ENCODE measurements around the gene GPR15.

The GPR15 gene

DNA sequence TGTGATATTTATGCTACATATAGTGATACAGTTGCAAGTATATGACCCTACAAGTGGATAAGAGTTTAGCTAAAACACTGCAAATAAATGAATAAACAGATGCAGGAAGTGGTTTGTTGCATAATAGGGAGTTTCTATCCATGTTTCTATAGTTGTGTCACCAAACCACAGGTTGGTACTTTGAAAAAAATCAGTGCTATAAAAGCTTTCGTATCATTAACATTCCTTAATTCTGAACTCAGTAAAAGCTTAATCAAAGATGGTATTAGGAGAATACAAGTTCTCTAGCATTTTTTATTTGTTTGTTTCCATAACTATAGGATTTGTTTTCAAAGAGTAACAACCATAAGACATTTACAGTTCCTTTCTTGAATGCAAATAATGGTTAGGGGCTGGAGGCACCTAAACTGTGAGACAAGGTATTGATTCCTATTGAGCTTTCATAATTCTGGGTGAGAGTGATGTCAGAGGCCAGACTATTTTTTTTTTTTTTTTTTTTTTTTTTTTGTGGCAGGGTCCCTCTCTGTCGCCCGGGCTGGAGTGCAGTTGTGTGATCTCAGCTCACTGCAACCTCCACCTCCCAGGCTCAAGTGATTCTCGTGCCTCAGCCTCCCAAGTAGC is 32.0 kb downstream of the GPR15 start:
- TF ChIP-seq, protein P1, sequence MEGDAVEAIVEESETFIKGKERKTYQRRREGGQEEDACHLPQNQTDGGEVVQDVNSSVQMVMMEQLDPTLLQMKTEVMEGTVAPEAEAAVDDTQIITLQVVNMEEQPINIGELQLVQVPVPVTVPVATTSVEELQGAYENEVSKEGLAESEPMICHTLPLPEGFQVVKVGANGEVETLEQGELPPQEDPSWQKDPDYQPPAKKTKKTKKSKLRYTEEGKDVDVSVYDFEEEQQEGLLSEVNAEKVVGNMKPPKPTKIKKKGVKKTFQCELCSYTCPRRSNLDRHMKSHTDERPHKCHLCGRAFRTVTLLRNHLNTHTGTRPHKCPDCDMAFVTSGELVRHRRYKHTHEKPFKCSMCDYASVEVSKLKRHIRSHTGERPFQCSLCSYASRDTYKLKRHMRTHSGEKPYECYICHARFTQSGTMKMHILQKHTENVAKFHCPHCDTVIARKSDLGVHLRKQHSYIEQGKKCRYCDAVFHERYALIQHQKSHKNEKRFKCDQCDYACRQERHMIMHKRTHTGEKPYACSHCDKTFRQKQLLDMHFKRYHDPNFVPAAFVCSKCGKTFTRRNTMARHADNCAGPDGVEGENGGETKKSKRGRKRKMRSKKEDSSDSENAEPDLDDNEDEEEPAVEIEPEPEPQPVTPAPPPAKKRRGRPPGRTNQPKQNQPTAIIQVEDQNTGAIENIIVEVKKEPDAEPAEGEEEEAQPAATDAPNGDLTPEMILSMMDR (IDR thresholded peaks at IDR 0.05; ENCODE audit: control insufficient read depth, extremely low read depth, insufficient read depth): no peak
- H3K4me3 ChIP-seq (ENCODE audit: low read depth, low read length): no peak overlapping the region
- DNase-seq (ENCODE audit: low read depth): no peak

DNA sequence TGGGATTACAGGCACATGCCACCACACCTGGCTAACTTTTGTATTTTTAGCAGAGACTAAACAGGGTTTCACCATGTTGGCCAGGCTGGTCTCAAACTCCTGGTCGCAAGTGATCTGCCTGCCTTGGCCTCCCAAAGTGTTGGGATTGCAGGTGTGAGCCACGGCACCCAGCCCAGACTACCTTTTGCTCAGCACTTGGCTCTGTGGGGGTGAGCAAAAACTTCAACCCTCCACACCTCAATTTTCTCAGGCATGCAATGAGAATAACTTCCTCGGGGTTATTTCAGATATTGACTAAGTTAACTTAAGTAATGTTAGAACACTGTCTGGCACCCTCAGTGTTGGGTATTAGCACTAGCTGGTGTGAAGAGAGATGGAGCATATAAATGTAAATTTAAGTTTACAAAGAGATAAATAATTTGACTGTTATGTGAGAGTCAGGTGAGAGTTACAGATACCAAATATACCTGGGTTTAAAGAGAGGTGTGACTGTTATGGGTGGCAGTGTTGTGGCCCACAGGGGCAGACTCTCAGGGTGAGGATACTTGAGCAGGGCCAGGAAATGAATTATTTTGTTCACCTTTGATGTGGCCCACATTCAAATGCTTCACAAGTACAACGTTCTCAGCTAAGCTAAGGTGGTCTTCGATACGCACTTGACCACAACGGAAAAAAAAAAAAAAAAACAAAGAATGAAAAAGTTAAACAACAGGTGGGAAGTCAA is 32.7 kb downstream of the GPR15 start:
- DNase-seq (ENCODE audit: low read depth): no peak
- no peak overlapping the region for H3K4me3 ChIP-seq (ENCODE audit: low read depth, low read length)
- TF ChIP-seq, protein P1 (IDR thresholded peaks at IDR 0.05; ENCODE audit: control insufficient read depth, extremely low read depth, insufficient read depth): no peak

DNA sequence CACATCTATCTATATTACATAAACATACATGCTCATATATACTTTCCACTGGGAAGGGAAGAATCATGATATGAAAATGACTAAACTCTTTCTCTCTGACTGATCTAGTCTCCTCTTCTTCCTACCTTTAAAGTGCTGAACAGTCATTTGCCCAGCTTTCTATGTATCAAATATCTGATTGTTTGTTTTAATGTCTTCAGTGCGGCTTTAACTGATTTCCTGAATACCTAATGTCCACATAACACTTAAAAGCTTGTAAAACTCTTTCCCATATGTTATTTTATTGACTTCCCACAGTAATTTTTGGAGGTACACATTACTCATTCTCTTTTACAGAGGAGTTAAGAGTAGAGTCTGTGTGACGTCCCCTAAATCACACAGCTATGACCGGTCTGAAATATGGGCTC is 33.5 kb downstream of the GPR15 start:
- H3K4me3 ChIP-seq (ENCODE audit: low read depth, low read length): no peak overlapping the region
- TF ChIP-seq, protein P1 (IDR thresholded peaks at IDR 0.05; ENCODE audit: control insufficient read depth, extremely low read depth, insufficient read depth): no peak
- peak; percentile 53 for DNase-seq (ENCODE audit: low read depth)

DNA sequence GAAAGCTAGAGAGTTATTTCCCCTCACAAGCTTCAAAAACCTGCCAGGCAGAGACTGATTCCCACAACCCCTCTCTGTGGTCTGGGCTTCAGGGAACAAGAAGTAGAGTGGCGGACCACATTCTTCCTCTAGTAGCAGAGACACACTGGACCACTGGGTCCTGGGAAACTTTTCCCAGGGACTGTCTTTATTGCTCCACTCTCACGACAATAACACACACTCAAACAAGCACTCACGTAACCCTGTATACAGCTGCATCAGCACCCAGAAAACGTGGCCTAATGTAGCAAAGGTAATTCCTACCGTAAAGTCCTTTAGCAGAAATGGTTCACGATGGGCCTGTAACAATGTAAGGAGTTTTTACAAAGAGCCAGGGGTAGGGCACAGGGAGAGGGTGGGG is 34.1 kb downstream of the GPR15 start:
- TF ChIP-seq, protein P1 (IDR thresholded peaks at IDR 0.05; ENCODE audit: control insufficient read depth, extremely low read depth, insufficient read depth): no peak
- H3K4me3 ChIP-seq (ENCODE audit: low read depth, low read length): no peak overlapping the region
- no peak for DNase-seq (ENCODE audit: low read depth)

DNA sequence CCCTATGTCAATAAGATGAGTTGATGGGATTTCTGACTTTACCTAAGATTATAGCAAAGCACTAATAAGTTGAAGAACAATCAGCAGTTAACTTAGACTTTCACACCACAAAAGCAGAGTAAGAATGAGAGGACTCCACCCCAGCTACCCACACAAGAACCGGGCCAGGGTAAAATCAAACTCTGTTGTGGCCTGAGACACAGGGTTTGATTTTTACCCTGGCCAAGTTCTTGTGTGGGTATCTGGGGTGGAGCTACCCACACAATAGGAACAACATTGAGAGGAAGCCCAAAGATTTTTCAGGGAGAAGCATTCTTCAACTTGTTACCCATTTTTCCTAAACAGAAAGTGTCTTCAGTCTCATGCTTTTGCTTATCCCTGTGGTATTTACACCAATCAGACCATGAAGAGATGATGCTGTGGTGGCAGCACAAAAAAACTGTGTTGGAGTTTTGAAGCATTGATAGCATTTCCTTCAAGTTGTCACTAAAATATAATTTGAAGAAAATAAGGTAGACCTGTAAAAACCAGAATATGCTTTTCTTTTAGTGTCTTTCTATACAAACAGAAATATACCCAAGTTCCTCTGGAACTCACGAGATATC is 36.0 kb downstream of the GPR15 start:
- TF ChIP-seq, protein P1 (IDR thresholded peaks at IDR 0.05; ENCODE audit: control insufficient read depth, extremely low read depth, insufficient read depth): no peak
- H3K4me3 ChIP-seq (ENCODE audit: low read depth, low read length): no peak overlapping the region

DNA sequence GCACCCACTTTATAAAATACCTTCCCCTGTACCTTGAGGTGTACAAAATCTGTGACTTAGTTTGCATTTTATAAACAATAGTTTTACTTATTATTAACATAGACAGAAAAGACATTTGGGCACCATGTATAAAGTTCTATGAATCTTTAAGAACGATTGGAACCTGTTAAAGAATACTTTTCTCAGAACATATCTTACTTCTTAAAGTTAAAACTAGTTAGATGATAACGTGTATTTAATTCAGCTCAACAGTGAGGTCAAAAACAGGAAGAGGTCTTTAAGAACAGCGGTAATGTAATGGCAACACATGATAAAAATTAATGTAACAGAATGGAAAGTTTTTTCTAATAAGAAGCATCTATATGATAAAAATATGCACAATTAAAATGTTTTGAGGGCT is 36.6 kb downstream of the GPR15 start:
- H3K4me3 ChIP-seq (ENCODE audit: low read depth, low read length): no peak overlapping the region
- no peak for DNase-seq (ENCODE audit: low read depth)
- TF ChIP-seq, protein P1 (IDR thresholded peaks at IDR 0.05; ENCODE audit: control insufficient read depth, extremely low read depth, insufficient read depth): no peak

More for the DNA sequence above, 36.0 kb downstream of the GPR15 start:
- DNase-seq (ENCODE audit: low read depth): no peak
